ENCODE data around the gene HOXB9.

Gene HOXB9

DNA sequence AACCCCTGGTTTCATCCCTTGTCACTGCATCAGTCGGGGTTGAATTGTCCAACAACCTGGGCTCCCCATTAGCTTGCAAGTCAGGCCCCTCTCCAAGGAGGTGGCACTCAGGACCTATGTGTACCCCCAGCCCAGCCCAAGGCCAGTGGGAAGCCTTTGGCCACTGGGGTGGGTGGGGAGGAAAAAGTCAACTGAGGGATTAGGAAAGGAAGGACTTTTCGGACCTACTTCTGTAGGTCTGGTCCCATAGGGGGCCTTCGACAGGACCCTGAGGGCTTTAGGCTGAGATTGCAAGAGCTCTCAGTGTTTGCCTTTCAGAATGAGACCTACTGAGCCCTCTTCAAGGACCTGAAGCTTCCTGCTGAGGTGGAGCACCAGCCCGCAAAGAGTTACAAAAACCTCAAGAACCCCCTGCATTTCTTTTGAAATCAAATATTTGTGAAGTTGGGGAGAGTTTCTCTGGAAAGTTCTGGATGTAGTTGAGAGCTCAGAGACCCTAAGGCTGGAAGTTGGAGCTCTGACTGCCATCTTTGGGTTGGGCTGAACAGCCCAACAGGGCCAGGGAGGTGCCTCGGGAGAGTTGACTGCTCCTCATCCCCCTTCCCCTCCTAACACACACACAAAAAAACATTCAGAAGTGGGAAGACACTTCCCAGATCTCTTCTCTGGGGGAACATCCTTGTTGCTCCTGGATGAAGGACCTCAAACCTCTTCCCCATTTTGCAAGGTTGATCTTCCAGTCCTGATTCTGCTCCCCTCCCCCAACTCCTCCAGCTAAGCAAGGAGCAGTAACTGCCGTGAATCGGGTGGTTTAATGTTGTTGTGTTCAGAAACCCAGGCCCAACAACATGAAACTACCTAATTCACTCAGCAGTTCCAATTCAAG lies 5.8 kb upstream of the HOXB9 start:
- H3K27me3 ChIP-seq (ENCODE audit: insufficient read depth, low read length, poor library complexity): peaks cover 57% of the 10 kb centered on the region
- H3K9ac ChIP-seq (ENCODE audit: low read depth, low read length): no peak overlapping the region
- no peak overlapping the region for H2AFZ ChIP-seq (ENCODE audit: low read depth, low read length)
- H3K4me3 ChIP-seq (ENCODE audit: low read depth in 1 of 2, low read length in 2 of 2): no peak overlapping the region
- ATAC-seq (ENCODE audit: insufficient read depth, low read depth) (no peak), DNase-seq (no peak)
- TF ChIP-seq EZH2 (IDR thresholded peaks at IDR 0.05; ENCODE audit: borderline replicate concordance, low read depth, low read length, severe bottlenecking) (no peak), CTCF (IDR thresholded peaks at IDR 0.05; ENCODE audit: borderline replicate concordance, extremely low read depth, low read length, poor library complexity, severe bottlenecking) (no peak)
- no peaks in the 10 kb centered on the region for H3K36me3 ChIP-seq (ENCODE audit: insufficient read depth, low read length)
- no peaks in the 10 kb centered on the region for H3K4me1 ChIP-seq (ENCODE audit: insufficient read depth, low read length)
- no peaks in the 10 kb centered on the region for H3K79me2 ChIP-seq (ENCODE audit: insufficient read depth, low read length)
- H3K4me2 ChIP-seq (ENCODE audit: insufficient read depth, low read length): no peak overlapping the region
- no peaks in the 10 kb centered on the region for H4K20me1 ChIP-seq (ENCODE audit: insufficient read depth, low read length)
- H3K27ac ChIP-seq (ENCODE audit: low read length): no peak overlapping the region
- no peaks in the 10 kb centered on the region for H3K9me3 ChIP-seq (ENCODE audit: insufficient read depth, low read length, severe bottlenecking)

DNA sequence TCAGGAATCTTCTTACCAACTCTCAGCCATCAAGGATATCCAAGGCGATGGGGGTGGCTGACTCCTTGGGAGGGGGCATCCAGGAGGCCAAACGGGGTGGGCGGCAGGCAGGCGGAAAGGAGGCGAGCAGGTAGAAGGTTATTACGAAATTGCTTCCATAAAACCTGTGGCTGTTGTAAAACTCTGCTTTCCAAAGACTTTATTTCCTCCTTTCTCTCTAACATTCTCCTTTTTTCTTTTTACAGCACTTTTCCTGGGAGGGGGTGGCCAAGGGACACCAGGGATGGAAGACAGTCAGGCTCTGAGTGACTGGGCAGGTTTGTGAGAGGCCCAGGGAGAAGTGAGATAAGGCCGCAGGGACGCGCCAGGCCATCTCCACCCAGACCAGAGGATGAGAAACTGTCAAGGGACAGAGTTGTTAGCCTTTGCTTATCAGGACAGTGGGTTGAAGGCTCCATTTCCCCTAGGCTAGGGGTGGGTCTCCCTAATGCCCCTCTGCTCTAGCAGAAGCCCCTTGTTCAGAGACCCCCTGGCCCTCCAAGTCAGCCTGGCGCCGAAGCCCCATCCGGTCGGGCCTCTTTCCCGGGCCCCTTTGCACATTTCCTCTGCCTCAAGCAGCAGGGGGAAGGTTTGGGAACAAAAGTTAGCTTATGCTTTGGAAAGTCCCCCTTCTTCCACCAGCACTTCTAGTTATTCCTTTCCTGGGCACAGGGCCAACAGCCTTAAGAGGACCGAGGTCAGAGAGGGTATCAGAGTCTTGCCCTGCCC lies 5.0 kb upstream of the HOXB9 start:
- no peak for TF ChIP-seq EZH2 (IDR thresholded peaks at IDR 0.05; ENCODE audit: borderline replicate concordance, low read depth, low read length, severe bottlenecking)
- no peak for TF ChIP-seq CTCF (IDR thresholded peaks at IDR 0.05; ENCODE audit: borderline replicate concordance, extremely low read depth, low read length, poor library complexity, severe bottlenecking)
- no peak overlapping the region for H3K4me3 ChIP-seq (ENCODE audit: low read depth in 1 of 2, low read length in 2 of 2)
- no peak overlapping the region for H3K27ac ChIP-seq (ENCODE audit: low read length)
- no peaks in the 10 kb centered on the region for H4K20me1 ChIP-seq (ENCODE audit: insufficient read depth, low read length)
- ATAC-seq (ENCODE audit: insufficient read depth, low read depth) (no peak), DNase-seq (no peak)
- H3K9me3 ChIP-seq (ENCODE audit: insufficient read depth, low read length, severe bottlenecking): no peaks in the 10 kb centered on the region
- H3K36me3 ChIP-seq (ENCODE audit: insufficient read depth, low read length): no peaks in the 10 kb centered on the region
- no peak overlapping the region for H2AFZ ChIP-seq (ENCODE audit: low read depth, low read length)
- H3K4me2 ChIP-seq (ENCODE audit: insufficient read depth, low read length): no peak overlapping the region
- no peaks in the 10 kb centered on the region for H3K79me2 ChIP-seq (ENCODE audit: insufficient read depth, low read length)
- no peak overlapping the region for H3K9ac ChIP-seq (ENCODE audit: low read depth, low read length)
- no peaks in the 10 kb centered on the region for H3K4me1 ChIP-seq (ENCODE audit: insufficient read depth, low read length)
- H3K27me3 ChIP-seq (ENCODE audit: insufficient read depth, low read length, poor library complexity): peaks cover 56% of the 10 kb centered on the region

- Histone ChIP-seq H2AFZ (ENCODE audit: low read depth, low read length) (no peak overlapping the region), H3K4me1 (ENCODE audit: insufficient read depth, low read length) (no peaks in the 10 kb centered on the region), H3K79me2 (ENCODE audit: insufficient read depth, low read length) (no peaks in the 10 kb centered on the region), H3K36me3 (ENCODE audit: insufficient read depth, low read length) (no peaks in the 10 kb centered on the region), H3K27me3 (ENCODE audit: insufficient read depth, low read length, poor library complexity) (peaks cover 52% of the 10 kb centered on the region), H4K20me1 (ENCODE audit: insufficient read depth, low read length) (no peaks in the 10 kb centered on the region), H3K27ac (ENCODE audit: low read length) (no peak overlapping the region), H3K9ac (ENCODE audit: low read depth, low read length) (no peak overlapping the region), H3K9me3 (ENCODE audit: insufficient read depth, low read length, severe bottlenecking) (no peaks in the 10 kb centered on the region), H3K4me3 (ENCODE audit: low read depth in 1 of 2, low read length in 2 of 2) (no peak overlapping the region), H3K4me2 (ENCODE audit: insufficient read depth, low read length) (no peak overlapping the region)
- DNase-seq (no peak), ATAC-seq (ENCODE audit: insufficient read depth, low read depth) (no peak)
- TF ChIP-seq EZH2 (IDR thresholded peaks at IDR 0.05; ENCODE audit: borderline replicate concordance, low read depth, low read length, severe bottlenecking) (no peak), CTCF (IDR thresholded peaks at IDR 0.05; ENCODE audit: borderline replicate concordance, extremely low read depth, low read length, poor library complexity, severe bottlenecking) (no peak)
Observed at GRCh38 chr17:48630009-48630924, 4.1 kb upstream of the HOXB9 start.
